HCT116 (cell line): Measurements from ENCODE around the gene TAS2R13. TPM values are rescaled to one million over a fixed set of nuclear protein-coding genes. Genes with fewer than 3 reads are reported as not detected.

Experiments used
- ATAC-seq: fragments of 200-7000 bp; cut with Tn5 transposase; 2 replicates; pipeline ENCODE4 v1.9.1; 2020; ENCODE audit warnings: mild to moderate bottlenecking, moderate library complexity
- BruUV-seq: library from RNA; stranded (reverse); fragments of 400-500 nt; replicated peaks from 2 replicates; lab custom pipeline; 2021; lab: Mats Ljungman, UMichigan
- CTCF ChIA-PET: fragments of 300-600 bp; sonication (Branson Sonifier 250); formaldehyde crosslinking; loops from one replicate; lab custom pipeline; 2021; ENCODE audit warnings: antibody characterized with exemption; lab: Charles Lee
- POLR2A ChIA-PET: fragments of 300-600, 350-600 bp; sonication (Branson Sonifier 250); formaldehyde crosslinking; loops from one replicate; lab custom pipeline; 2021; ENCODE audit warnings: antibody characterized with exemption; lab: Charles Lee
- RAD21 ChIA-PET, 2 experiments: fragments of 300-600 bp; sonication (Branson Sonifier 250); formaldehyde crosslinking; loops; one replicate each; lab custom pipeline; 2023; ENCODE audit warnings: low total read pairs in 2 of 2; ENCODE audit not compliant: uncharacterized antibody in 2 of 2, unreplicated experiment in 2 of 2, low non-redundant PET in 1 of 2; lab: Charles Lee
- DNase-seq: peaks from one replicate; pipeline ENCODE4 v3.0.0-alpha.2; 2010; ENCODE audit warnings: low read depth, low spot score
- H2AFZ ChIP-seq: fragments of 200-600 bp; shearing (Covaris generic), sonication (generic); 2 replicates; pipeline ENCODE4 v1.6.1; 2017; ENCODE audit warnings: low read depth, mixed run types, mixed read lengths, antibody characterized with exemption, low read length; ENCODE audit not compliant: poor library complexity, severe bottlenecking
- H3K27ac ChIP-seq: 2 replicates; pipeline ENCODE4 v1.5.1; 2012; ENCODE audit warnings: low read depth, low read length
- H3K27me3 ChIP-seq: fragments of 200-600 bp; sonication (generic); 2 replicates; pipeline ENCODE4 v1.6.1; 2016; ENCODE audit warnings: mixed run types, low read length, mixed read lengths; ENCODE audit not compliant: insufficient read depth
- H3K36me3 ChIP-seq, 2 experiments: fragments of 200-500 bp in 1 of 2; fragments of 200-600 bp in 1 of 2; sonication (Bioruptor generic) in 1 of 2; sonication (generic) in 1 of 2; 2 replicates each; pipeline versions ENCODE4 v1.5.1 to v1.6.1; 2014 to 2016; ENCODE audit warnings: low read length in 2 of 2, inconsistent platforms in 1 of 2, mixed read lengths in 1 of 2, mixed run types in 1 of 2; ENCODE audit not compliant: insufficient read depth in 2 of 2, control insufficient read depth in 1 of 2
- H3K4me1 ChIP-seq, 2 experiments: fragments of 200-600 bp in 1 of 2; sonication (generic) in 1 of 2; 2 replicates each; pipeline versions ENCODE4 v1.5.1 to v1.6.1; 2012 to 2017; ENCODE audit warnings: low read length in 2 of 2, inconsistent platforms in 1 of 2, mild to moderate bottlenecking in 1 of 2, mixed read lengths in 1 of 2, mixed run types in 1 of 2, moderate library complexity in 1 of 2; ENCODE audit not compliant: insufficient read depth in 2 of 2, control insufficient read depth in 1 of 2
- H3K4me2 ChIP-seq: fragments of 200-600 bp; sonication (generic); 2 replicates; pipeline ENCODE4 v1.6.1; 2017; ENCODE audit warnings: mixed run types, low read length, mixed read lengths
- H3K4me3 ChIP-seq, 2 experiments: fragments of 200-600 bp in 1 of 2; sonication (generic) in 1 of 2; replicated peaks in 1 of 2; 2 replicates each; pipeline ENCODE4 v1.5.1; 2011 to 2016; ENCODE audit warnings: low read length in 2 of 2, control low read depth in 1 of 2, low read depth in 1 of 2, mild to moderate bottlenecking in 1 of 2, mixed read lengths in 1 of 2, mixed run types in 1 of 2
- H3K79me2 ChIP-seq: fragments of 200-600 bp; sonication (generic); 2 replicates; pipeline ENCODE4 v1.6.1; 2017; ENCODE audit warnings: mild to moderate bottlenecking, mixed run types, low read length, moderate library complexity, mixed read lengths; ENCODE audit not compliant: insufficient read depth
- H3K9ac ChIP-seq: fragments of 200-600 bp; sonication (generic); 2 replicates; pipeline ENCODE4 v1.6.1; 2016; ENCODE audit warnings: low read length, mixed read lengths
- H3K9me2 ChIP-seq: fragments of 200-600 bp; sonication (generic), shearing (Covaris generic); 2 replicates; pipeline ENCODE4 v1.6.1; 2017; ENCODE audit warnings: mixed run types, mild to moderate bottlenecking, moderate library complexity; ENCODE audit not compliant: insufficient read depth
- H3K9me3 ChIP-seq, 2 experiments: fragments of 200-500 bp in 1 of 2; fragments of 200-600 bp in 1 of 2; sonication (Bioruptor generic) in 1 of 2; sonication (generic) in 1 of 2; 2 replicates each; pipeline ENCODE4 v1.6.1; 2014 to 2017; ENCODE audit warnings: low read length in 2 of 2, mixed read lengths in 2 of 2, inconsistent platforms in 1 of 2, low read depth in 1 of 2, mild to moderate bottlenecking in 1 of 2, mixed run types in 1 of 2, moderate library complexity in 1 of 2; ENCODE audit not compliant: control insufficient read depth in 1 of 2, insufficient read depth in 1 of 2
- H4K20me1 ChIP-seq: fragments of 200-600 bp; sonication (generic), shearing (Covaris generic); 2 replicates; pipeline ENCODE4 v1.6.1; 2017; ENCODE audit warnings: mixed run types, mild to moderate bottlenecking, moderate library complexity; ENCODE audit not compliant: insufficient read depth
- CBX3 ChIP-seq: IDR thresholded peaks from 2 replicates; pipeline ENCODE4 v1.6.1; 2012; ENCODE audit warnings: low read depth
- FOSL1 ChIP-seq: IDR thresholded peaks from 2 replicates; pipeline ENCODE4 v1.6.1; 2012; ENCODE audit warnings: low read depth
- JUND ChIP-seq: IDR thresholded peaks from 2 replicates; pipeline ENCODE4 v1.6.1; 2012
- POLR2AphosphoS5 ChIP-seq: IDR thresholded peaks from 2 replicates; pipeline ENCODE4 v1.6.1; 2011; ENCODE audit warnings: mild to moderate bottlenecking, low read depth, low read length, moderate library complexity
- SIN3A ChIP-seq: IDR thresholded peaks from 2 replicates; pipeline ENCODE4 v1.6.1; 2012; ENCODE audit warnings: low read depth
- SP1 ChIP-seq: IDR thresholded peaks from 2 replicates; pipeline ENCODE4 v1.6.1; 2012; ENCODE audit warnings: low read depth
- ZFX ChIP-seq: fragments of 450-650 bp; IDR thresholded peaks from 2 replicates; pipeline ENCODE4 v1.6.1; 2017
- intact Hi-C: fragments of 100-400 bp; cut with micrococcal nuclease; formaldehyde crosslinking; loops from 2 replicates; pipeline ENCODE4 v1.10.0; 2022
- total RNA-seq: library from RNA; stranded (reverse); gene quantifications from one replicate; pipeline ENCODE4 v1.2.1, GENCODE V29; 2021; ENCODE audit not compliant: unreplicated experiment
- TF ChIP-seq, protein P1 (sequence below): IDR thresholded peaks from 2 replicates; pipeline ENCODE4 v1.6.1; 2012
- TF ChIP-seq, protein P2 (sequence below): IDR thresholded peaks from 2 replicates; pipeline ENCODE4 v1.6.1; 2012
- TF ChIP-seq, protein P3 (sequence below), 3 experiments: fragments of 200-600 bp in 1 of 3; sonication (generic) in 1 of 3; IDR thresholded peaks in 2 of 3; conservative IDR thresholded peaks in 1 of 3; 2 replicates each; pipeline ENCODE4 v1.5.1; 2012 to 2017; ENCODE audit warnings: low read depth in 2 of 3, low read length in 2 of 3, antibody characterized with exemption in 1 of 3, borderline replicate concordance in 1 of 3, control low read depth in 1 of 3, mild to moderate bottlenecking in 1 of 3, mixed read lengths in 1 of 3, mixed run types in 1 of 3, moderate library complexity in 1 of 3; ENCODE audit not compliant: insufficient read depth in 1 of 3

The TAS2R13 gene
- total RNA-seq, 1 experiment from 2014 or later = 0.91 TPM

DNA sequence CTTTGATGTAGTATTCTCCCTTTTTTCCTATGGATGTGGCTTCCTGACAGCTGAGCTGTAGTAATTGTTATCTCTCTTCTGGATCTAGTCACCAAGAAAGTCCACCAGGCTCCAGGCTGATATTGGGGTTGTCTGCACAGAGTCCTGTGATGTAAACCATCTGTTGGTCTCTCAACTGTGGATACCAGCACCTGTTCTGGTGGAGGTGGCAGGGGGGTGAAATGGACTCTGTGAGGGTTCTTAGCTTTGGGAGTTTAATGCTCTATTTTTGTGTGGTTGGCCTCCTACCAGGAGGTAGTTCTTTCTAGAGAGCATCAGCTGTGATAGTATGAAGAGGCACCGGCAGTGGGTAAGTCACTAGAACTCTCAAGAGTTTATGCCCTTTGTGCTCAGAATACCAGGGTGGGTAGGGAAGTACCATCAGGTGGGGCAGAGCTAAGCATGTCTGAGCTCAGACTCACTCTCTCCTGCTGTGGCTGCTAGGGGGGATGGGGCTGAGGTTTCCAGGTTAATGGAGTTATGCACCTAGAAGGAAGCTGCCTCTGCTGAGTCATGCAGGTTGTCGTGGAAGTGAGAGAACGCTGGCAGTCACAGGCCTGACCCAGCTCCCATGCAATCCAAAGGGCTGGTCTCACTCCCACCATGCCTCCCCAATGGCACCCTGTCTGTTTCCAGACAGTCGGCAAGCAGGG lies 32.7 kb upstream of the TAS2R13 start:
- Histone ChIP-seq H3K9ac (peak overlapping the region; percentile 47), H3K27me3 (no peaks in the 10 kb centered on the region), H4K20me1 (no peaks in the 10 kb centered on the region), H3K9me3 (0 out of 4 replicates have a peak, but pooled peaks cover 0 to 3% of the 10 kb centered on the region in 2 experiments), H3K27ac (peak overlapping the region; percentile 86), H3K4me1 (peaks cover 19 to 42% of the 10 kb centered on the region in 2 experiments), H2AFZ (no peak overlapping the region), H3K36me3 (no peaks in the 10 kb centered on the region), H3K79me2 (no peaks in the 10 kb centered on the region), H3K9me2 (no peaks in the 10 kb centered on the region), H3K4me2 (peak overlapping the region; percentile 75), H3K4me3 (peak overlapping the region; percentile 6 to 29; a peak in 3 of 4 replicates)
- intact Hi-C loops = no loop called here
- DNase-seq (peak; percentile 78), ATAC-seq (peak; percentile 92)
- BruUV-seq = no TSS peak
- RAD21 ChIA-PET = no interaction called here
- POLR2A ChIA-PET = interaction anchor here (1.4 to 1.6 kb wide), 2 partner anchors 9 to 10 kb away, joined by 3 to 6 read pairs; no protein-coding TSS in a partner anchor
- CTCF ChIA-PET = no interaction called here
- TF ChIP-seq SIN3A (no peak), FOSL1 (peak; percentile 55), SP1 (no peak; the same call in 1 of the 2 replicates), ZFX (0 out of 2 replicates have a peak, but pooled peaks have one; percentile 30), POLR2AphosphoS5 (peak; percentile 18; the same call in 1 of the 2 replicates), CBX3 (peak; percentile 77), JUND (peak; percentile 67)
- TF ChIP-seq, protein P1, sequence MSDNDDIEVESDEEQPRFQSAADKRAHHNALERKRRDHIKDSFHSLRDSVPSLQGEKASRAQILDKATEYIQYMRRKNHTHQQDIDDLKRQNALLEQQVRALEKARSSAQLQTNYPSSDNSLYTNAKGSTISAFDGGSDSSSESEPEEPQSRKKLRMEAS = peak; percentile 59; the same call in 1 of the 2 replicates
- TF ChIP-seq, protein P2, sequence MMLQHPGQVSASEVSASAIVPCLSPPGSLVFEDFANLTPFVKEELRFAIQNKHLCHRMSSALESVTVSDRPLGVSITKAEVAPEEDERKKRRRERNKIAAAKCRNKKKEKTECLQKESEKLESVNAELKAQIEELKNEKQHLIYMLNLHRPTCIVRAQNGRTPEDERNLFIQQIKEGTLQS = no peak
- TF ChIP-seq, protein P3, sequence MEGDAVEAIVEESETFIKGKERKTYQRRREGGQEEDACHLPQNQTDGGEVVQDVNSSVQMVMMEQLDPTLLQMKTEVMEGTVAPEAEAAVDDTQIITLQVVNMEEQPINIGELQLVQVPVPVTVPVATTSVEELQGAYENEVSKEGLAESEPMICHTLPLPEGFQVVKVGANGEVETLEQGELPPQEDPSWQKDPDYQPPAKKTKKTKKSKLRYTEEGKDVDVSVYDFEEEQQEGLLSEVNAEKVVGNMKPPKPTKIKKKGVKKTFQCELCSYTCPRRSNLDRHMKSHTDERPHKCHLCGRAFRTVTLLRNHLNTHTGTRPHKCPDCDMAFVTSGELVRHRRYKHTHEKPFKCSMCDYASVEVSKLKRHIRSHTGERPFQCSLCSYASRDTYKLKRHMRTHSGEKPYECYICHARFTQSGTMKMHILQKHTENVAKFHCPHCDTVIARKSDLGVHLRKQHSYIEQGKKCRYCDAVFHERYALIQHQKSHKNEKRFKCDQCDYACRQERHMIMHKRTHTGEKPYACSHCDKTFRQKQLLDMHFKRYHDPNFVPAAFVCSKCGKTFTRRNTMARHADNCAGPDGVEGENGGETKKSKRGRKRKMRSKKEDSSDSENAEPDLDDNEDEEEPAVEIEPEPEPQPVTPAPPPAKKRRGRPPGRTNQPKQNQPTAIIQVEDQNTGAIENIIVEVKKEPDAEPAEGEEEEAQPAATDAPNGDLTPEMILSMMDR (IDR thresholded peaks at IDR 0.05 in 2 of 3, conservative IDR thresholded peaks at IDR 0.05 in 1 of 3; ENCODE audit: borderline replicate concordance in 1 of 3, insufficient read depth in 1 of 3, low read depth in 2 of 3, low read length in 2 of 3) = no peak
